Pulmonary artery endothelial cell (primary cell): ENCODE results near the gene EFCAB8. TPM values are rescaled to one million over a fixed set of nuclear protein-coding genes. Genes with fewer than 3 reads are reported as not detected.

Experiments
- DNase-seq: peaks from one replicate; pipeline ENCODE4 v3.0.0-alpha.2; 2011; ENCODE audit warnings: low read depth, low spot score
- total RNA-seq: library from RNA; depleted of rRNA; stranded (reverse); fragments of >200 nt; gene quantifications from 2 replicates; pipeline ENCODE4 v1.2.3, GENCODE V29; 2014

EFCAB8 gene
- total RNA-seq, 1 donor from 2014 or later: 0.07 TPM

DNA sequence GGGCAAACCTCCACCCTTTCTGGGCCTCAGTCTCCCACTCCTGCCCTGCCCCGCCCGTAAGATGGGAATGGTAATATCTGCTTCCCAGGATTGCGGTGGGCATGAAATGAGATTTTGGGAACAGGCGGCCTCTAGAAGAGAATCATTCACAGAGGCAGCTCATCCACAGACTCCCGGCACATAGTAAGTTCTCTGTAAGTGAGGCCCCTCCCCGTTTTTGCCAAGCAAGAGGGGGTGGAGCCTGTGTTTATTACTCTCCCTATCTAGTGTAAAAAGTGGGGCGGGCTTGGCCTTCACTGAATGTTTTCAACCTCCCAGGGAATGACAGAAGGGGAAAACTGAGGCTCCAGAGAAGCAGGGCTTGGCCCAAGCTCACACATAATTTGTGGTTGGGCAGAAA lies 125.5 kb downstream of the EFCAB8 start:
- no peak for DNase-seq

GRCh38 chr20:32984631-32985354 lies 126.1 kb downstream of the EFCAB8 start:
- no peak for DNase-seq

DNA sequence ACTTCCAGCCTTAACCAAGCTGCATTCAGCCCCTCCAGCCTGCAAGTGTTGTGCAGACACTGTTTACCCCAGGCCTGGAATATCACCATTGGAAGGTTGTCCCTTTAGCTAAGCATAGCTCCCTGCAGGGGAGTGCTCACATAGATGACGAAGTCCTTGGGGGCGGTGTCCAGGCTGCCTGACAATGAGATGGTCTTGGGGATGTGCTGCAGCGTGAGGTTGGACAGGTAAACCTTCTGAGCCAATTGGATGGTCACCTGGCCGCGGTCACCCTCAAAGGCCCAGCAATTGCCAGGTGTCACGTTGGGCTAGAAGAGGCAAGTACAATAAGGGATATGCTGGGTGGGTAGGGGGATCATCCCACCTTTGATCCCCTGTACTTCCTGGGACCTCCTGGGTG lies 126.9 kb downstream of the EFCAB8 start:
- DNase-seq: no peak

GRCh38 chr20:32986331-32986966 lies 127.7 kb downstream of the EFCAB8 start:
- DNase-seq: no peak

GRCh38 chr20:32987044-32987825 lies 128.5 kb downstream of the EFCAB8 start:
- DNase-seq: no peak

DNA sequence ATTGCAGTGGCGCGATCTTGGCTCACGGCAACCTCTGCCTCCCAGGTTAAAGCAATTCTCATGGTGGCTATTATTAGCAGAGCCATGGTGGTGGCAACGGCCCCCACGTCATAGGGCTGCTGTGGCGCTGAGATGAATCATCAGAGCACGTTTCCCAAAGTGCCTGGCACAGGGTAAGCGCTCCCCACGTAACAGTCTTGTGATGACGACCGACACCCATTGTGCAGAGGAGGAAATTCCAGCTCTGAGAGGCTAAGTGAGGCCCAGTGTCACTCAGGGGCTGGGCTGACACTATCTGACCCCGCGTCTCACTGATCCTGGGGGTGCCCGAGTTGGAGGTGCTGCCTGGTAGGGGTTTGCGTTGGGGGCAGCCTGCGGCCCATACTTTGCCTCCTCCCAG lies 129.3 kb downstream of the EFCAB8 start:
- DNase-seq: no peak

GRCh38 chr20:32989507-32990283 lies 131.0 kb downstream of the EFCAB8 start:
- no peak for DNase-seq

GRCh38 chr20:32990426-32990825 lies 131.7 kb downstream of the EFCAB8 start:
- DNase-seq: no peak

DNA sequence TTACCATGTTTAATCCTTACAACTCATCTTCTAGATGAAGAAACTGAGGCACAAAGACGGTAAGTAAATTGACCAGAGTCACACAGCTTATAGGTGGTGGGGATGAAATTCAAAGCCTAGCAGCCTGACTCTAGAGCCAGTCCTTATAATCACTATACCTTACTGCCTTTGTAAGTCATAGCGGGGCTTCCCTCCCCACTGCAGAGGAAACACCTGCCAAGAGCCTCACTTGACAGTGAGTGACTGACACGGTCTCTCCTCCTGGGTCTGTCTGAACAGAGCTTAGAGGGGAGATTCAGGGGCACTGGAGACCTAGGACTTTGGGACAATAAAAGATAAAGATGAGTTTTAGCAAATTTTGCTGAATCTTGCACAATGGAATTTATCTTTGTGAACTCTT lies 132.7 kb downstream of the EFCAB8 start:
- DNase-seq: no peak

GRCh38 chr20:32991792-32992641 lies 133.3 kb downstream of the EFCAB8 start:
- DNase-seq: no peak

DNA sequence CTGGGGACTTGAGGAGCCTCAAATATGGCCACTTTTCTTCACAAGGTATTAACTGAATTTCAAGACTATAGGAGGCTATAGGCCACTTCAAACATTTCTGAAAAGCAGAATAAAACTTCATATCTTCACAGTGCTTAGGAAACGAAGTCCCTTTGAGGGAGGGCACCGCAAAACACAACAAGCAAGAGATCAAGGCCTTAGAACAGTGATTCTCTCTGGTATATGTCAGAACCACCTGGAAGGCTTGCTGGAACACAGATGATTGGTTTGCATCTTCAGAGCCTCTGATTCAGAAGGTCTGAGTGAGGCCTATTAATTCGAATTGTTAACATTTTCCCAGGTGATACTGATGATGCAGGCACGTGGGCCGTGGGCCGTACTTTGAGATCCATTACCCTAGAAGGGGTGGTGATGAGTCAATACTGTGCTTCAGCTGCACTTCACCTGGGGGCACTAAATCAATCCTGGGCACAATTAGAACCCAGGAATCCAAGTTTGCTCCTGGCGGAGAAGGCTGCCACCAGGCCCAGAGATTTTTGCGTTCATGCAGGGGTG lies 134.8 kb downstream of the EFCAB8 start:
- no peak for DNase-seq

- no peak for DNase-seq
These were observed 137.1 kb downstream of the EFCAB8 start for GRCh38 chr20:32995802-32996201.

DNA sequence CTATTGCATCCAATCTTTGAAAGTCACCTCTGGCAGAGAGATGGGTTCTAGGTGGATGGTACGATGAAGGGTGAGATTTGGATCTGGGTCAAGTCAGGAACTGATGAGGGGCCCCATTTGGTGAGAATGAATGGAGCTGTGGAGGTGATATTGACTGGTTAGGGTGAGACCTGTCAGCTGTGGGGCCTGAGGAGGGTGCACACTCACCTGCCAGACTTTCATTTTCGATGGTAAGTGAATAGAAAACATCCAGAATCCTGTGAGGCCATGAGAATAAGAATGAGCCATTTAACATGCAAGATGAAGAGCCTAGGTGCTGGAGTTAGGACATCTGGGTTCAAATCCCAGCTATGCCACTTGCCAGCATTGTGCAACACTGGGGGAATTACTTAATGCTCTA lies 138.7 kb downstream of the EFCAB8 start:
- no peak for DNase-seq

DNA sequence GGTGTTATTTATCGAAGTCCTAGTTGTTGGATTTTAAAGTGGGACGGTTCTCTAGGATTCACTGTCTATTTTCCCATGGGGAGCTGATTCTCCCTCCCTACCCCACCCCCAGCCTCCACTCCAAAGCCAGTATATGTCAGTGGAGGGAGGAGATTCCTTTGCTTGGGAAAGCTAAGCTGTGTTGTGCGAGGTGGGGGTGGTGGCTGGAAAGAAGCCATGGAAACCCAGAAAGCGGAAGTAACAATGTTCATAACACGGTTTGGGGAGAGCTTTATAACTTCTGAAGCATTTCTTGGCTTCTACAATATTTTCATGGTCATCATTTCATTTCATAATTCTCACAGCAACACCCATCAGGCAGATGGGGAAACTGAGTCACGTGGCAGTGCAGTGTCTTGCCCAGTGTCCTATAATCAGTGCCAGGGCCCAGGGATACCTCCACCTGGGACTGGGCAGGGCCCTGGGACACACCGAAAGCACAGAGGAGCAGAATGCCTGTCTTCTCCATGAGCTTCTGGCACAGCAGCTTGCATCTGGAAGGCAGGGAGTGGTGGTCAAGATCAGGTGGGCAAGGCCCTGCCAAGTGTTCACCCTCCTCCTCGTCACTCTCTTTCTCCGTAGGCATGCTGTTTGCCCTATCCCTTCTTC lies 141.0 kb downstream of the EFCAB8 start:
- no peak for DNase-seq

- DNase-seq: no peak
These were observed 142.2 kb downstream of the EFCAB8 start for GRCh38 chr20:33000802-33001466.

GRCh38 chr20:33002087-33002808 lies 143.5 kb downstream of the EFCAB8 start:
- no peak for DNase-seq

- no peak for DNase-seq
These were observed 145.5 kb downstream of the EFCAB8 start, which contains the start of gene SUN5 for GRCh38 chr20:33004141-33004751. SUN5 (minus strand) TSS chr20:33004433; CDS start chr20:33004340, 93 bp downstream.

DNA sequence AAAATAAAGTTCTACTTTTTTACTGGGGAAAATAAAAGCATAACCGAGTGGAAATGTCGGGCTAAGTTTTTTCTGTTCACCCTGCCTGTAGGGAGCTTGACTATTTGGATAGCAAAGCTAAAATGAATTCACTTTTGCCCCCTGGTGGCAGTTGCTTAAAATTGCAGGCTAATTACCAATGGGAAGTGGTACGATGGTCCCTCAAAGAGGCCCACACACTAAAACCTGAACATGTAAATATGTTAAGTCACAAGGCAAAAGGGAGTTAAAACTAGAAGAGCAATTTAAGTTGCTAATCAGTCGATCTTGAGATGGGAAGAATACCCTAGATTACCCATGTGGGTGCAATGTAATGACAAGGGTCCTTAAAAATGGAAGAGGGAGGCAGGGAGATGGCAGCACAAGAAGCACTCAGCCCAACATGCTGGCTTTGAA lies 146.4 kb downstream of the EFCAB8 start:
- DNase-seq: no peak
